Measurements from ENCODE around the gene PACRG. TPM values are rescaled to one million over a fixed set of nuclear protein-coding genes. Genes with fewer than 3 reads are reported as not detected.
A peak's percentile ranks its signal among the peaks of the same experiment; 100 is the strongest.

The PACRG gene
- total and polyA plus RNA-seq, 2 of the 8 experiments (the other 6 are each of a cell fraction or from before 2014, with no cell fraction given) = 0.44 to 0.54 TPM

DNA sequence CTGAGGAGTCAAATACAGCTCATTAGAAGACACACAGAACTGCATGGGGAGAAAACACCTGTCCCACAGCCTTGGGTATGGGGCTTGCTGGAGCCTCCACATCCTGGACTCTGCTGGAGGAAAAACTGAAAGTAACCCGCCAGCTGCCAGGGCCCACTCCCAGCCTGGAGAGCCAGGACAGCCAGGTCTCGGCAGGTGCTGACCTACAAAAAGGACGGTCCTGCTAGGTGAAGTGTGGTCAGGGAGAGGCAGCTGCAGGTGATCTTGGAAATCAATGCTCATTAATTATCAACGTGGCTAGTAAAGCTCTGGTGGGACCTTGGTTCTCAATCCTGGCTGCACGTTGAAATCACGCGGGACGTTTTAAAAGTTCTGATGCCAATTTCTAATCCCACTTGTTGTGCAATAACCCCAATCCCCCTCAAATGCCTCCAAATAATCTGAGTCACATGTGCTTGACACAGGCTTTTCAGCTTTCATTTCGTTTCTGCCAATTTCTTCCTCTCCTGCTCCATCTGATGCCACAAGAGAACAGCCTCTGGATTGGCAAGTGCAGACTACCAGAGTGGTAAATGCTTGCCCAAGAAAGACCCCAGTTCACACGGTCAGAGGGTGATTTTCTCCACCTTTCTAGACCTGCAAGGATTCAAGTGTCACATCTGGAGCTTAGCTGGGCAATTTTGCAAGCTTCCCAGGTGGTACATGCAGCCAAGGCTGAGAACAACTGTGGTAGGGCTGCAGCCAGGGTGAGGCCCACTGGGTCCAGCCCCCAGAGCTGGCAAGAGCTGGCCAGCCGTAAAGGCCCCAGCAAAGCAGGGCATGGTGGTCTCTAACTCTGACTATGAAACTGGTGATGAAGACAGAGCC, 434.5 kb downstream of the PACRG start:
- H3K9ac ChIP-seq (replicated peaks in 1 of 4; ENCODE audit: extremely low read depth in 1 of 4, low read depth in 3 of 4, low read length in 3 of 4) = no peak overlapping the region
- no peak overlapping the region for H3K18ac ChIP-seq (ENCODE audit: extremely low read depth, low read length)
- no peak for DNase-seq (ENCODE audit: low read depth in 1 of 2, low spot score in 2 of 2)
- H4K8ac ChIP-seq (ENCODE audit: extremely low read depth, insufficient read depth, low read length) = peak overlapping the region; percentile 65; the same call in 1 of the 2 replicates
- H3K23me2 ChIP-seq (ENCODE audit: low read depth, low read length) = no peaks in the 10 kb centered on the region
- no peak overlapping the region for H4K5ac ChIP-seq (ENCODE audit: insufficient read length, low read depth, low read length)
- no peak overlapping the region for H4K91ac ChIP-seq (replicated peaks; ENCODE audit: insufficient read length, low read length)
- H3K79me1 ChIP-seq (ENCODE audit: low read depth, low read length) = no peaks in the 10 kb centered on the region
- no peak overlapping the region for H3K23ac ChIP-seq (ENCODE audit: insufficient read length)
- no peak overlapping the region for H2AK5ac ChIP-seq (ENCODE audit: low read depth, low read length)
- CTCF ChIA-PET (ENCODE audit: partially characterized antibody) = interaction anchor here (0.9 to 3.3 kb wide), 4 partner anchors 8 to 201 kb away, joined by 3 to 19 read pairs (median 4); no protein-coding TSS in a partner anchor
- WGBS, 2 experiments (ENCODE audit: extremely low coverage in 1 of 2, insufficient coverage in 1 of 2, insufficient read length in 1 of 2, insufficient replicate concordance in 2 of 2, low coverage in 1 of 2, low lambda C conversion rate in 2 of 2, missing lambda C conversion rate in 1 of 2) = 89% methylated on average over 11 of the region's 11 CpGs; no CpG with 5 or more reads in 1 of the 2 experiments
- H3K27me3 ChIP-seq (replicated peaks in 1 of 4; ENCODE audit: control insufficient read depth in 3 of 4, extremely low read depth in 1 of 4, insufficient read depth in 3 of 4, low read length in 3 of 4) = no peaks in the 10 kb centered on the region
- no peak overlapping the region for H3K4me3 ChIP-seq (ENCODE audit: extremely low read depth in 1 of 4, insufficient read depth in 2 of 4, low read depth in 3 of 4, low read length in 4 of 4)
- no peak overlapping the region; the same call in 1 of the 2 replicates for H2BK5ac ChIP-seq (ENCODE audit: low read depth, low read length)
- H3K4ac ChIP-seq (replicated peaks; ENCODE audit: insufficient read length, low read depth, low read length) = no peak overlapping the region
- no peak overlapping the region for H3K56ac ChIP-seq (replicated peaks; ENCODE audit: insufficient read length, low read depth, low read length)
- no peaks in the 10 kb centered on the region for H3K79me2 ChIP-seq (ENCODE audit: control insufficient read depth in 1 of 2, insufficient read depth in 2 of 2, low read length in 2 of 2)
- no peak overlapping the region for H3K4me2 ChIP-seq (ENCODE audit: insufficient read depth in 1 of 2, low read depth in 2 of 2, low read length in 2 of 2)
- no peaks in the 10 kb centered on the region for H3K36me3 ChIP-seq (ENCODE audit: control insufficient read depth in 2 of 4, insufficient read depth in 4 of 4, low read length in 3 of 4)
- no peak overlapping the region for H3K27ac ChIP-seq (ENCODE audit: low read depth, low read length)
- no peak overlapping the region for H2BK20ac ChIP-seq (ENCODE audit: low read length)
- H2BK12ac ChIP-seq (ENCODE audit: low read depth, low read length) = 0 out of 2 replicates have a peak overlapping the region, but pooled peaks have one; percentile 63
- no peak overlapping the region for H2BK120ac ChIP-seq (replicated peaks; ENCODE audit: low read depth, low read length)
- H4K20me1 ChIP-seq (replicated peaks in 1 of 2; ENCODE audit: control insufficient read depth in 1 of 2, insufficient read depth in 2 of 2, low read length in 2 of 2) = no peaks in the 10 kb centered on the region
- no peaks in the 10 kb centered on the region for H3K9me3 ChIP-seq (ENCODE audit: insufficient read depth in 2 of 2, low read depth in 1 of 2, low read length in 1 of 2)
- H2AFZ ChIP-seq (ENCODE audit: low read length) = 0 out of 2 replicates have a peak overlapping the region, but pooled peaks have one; percentile 83
- no peak overlapping the region for H2BK15ac ChIP-seq (ENCODE audit: low read length)
- no peaks in the 10 kb centered on the region for H3K4me1 ChIP-seq (replicated peaks in 1 of 4; ENCODE audit: control insufficient read depth in 3 of 4, insufficient read depth in 4 of 4, low read length in 3 of 4)
- H3K14ac ChIP-seq (ENCODE audit: insufficient read length) = no peak overlapping the region
- POLR2A ChIA-PET (ENCODE audit: partially characterized antibody) = interaction anchor here (0.6 kb wide), 1 partner anchor 461 kb away, joined by 3 read pairs; no protein-coding TSS in a partner anchor
- no peak for TF ChIP-seq EZH2 (IDR thresholded peaks at IDR 0.05; ENCODE audit: low read depth, low read length, severe bottlenecking)
- no peak for TF ChIP-seq RNF2 (IDR thresholded peaks at IDR 0.05; ENCODE audit: borderline replicate concordance, low read depth, low read length, missing control alignments, poor library complexity, severe bottlenecking)
- TF ChIP-seq POLR2A (IDR thresholded peaks at IDR 0.05; ENCODE audit: control extremely low read depth in 1 of 2, low read depth in 2 of 2, low read length in 2 of 2) = no peak
- FAIRE-seq = no peak
